HepG2 (cell line): ENCODE measurements around the gene ESPNL. TPM values are rescaled to one million over a fixed set of nuclear protein-coding genes. Genes with fewer than 3 reads are reported as not detected.

Experiments
- ATAC-seq: fragments of 200-7000 bp; cut with Tn5 transposase; 3 replicates; pipeline ENCODE4 v1.9.1; 2020; ENCODE audit warnings: mild to moderate bottlenecking, moderate library complexity
- BruUV-seq: library from RNA; stranded (reverse); fragments of 400-500 nt; replicated peaks from 2 replicates; lab custom pipeline; 2021; lab: Mats Ljungman, UMichigan
- CTCF ChIA-PET: fragments of 300-600 bp; formaldehyde crosslinking; extraction: SDS; loops from one replicate; lab custom pipeline; 2021; ENCODE audit warnings: low total read pairs, inconsistent platforms, low intra/inter-chr PET ratio; lab: Yijun Ruan, JAX
- POLR2A ChIA-PET: fragments of 350-600 bp; sonication (Branson Sonifier 250); formaldehyde crosslinking; loops from one replicate; lab custom pipeline; 2020; ENCODE audit warnings: antibody characterized with exemption, inconsistent platforms; lab: Yijun Ruan, JAX
- DNase-seq: peaks from one replicate; pipeline ENCODE4 v3.0.0-alpha.2; 2015; ENCODE audit warnings: low spot score
- FAIRE-seq: peaks from 3 replicates; lab custom pipeline; 2011; peaks lifted over from hg19 to GRCh38; lab: Jason Lieb, UNC
- H2AFZ ChIP-seq: one replicate; pipeline ENCODE4 v1.6.1; 2011; ENCODE audit warnings: low read length, inconsistent platforms
- H3K27ac ChIP-seq: fragments of 300-600 bp; 3 replicates; pipeline ENCODE4 v1.8.0; 2011; ENCODE audit warnings: mixed run types, mild to moderate bottlenecking, mixed read lengths, low read length, inconsistent platforms; ENCODE audit not compliant: insufficient read depth; ENCODE audit errors: extremely low read length
- H3K27me3 ChIP-seq, 2 experiments: fragments of 200-600 bp in 1 of 2; 2 replicates in 1 of 2; 3 replicates in 1 of 2; pipeline versions ENCODE4 v1.6.0 to v1.8.0; 2011; ENCODE audit warnings: low read length in 2 of 2, mild to moderate bottlenecking in 2 of 2, moderate library complexity in 2 of 2, inconsistent platforms in 1 of 2; ENCODE audit not compliant: insufficient read depth in 2 of 2, control insufficient read depth in 1 of 2
- H3K36me3 ChIP-seq, 2 experiments: fragments of 200-600 bp in 1 of 2; replicated peaks in 1 of 2; 2 replicates in 1 of 2; 3 replicates in 1 of 2; pipeline versions ENCODE4 v1.5.1 to v1.8.0; 2011; ENCODE audit warnings: low read length in 2 of 2, inconsistent platforms in 1 of 2; ENCODE audit not compliant: insufficient read depth in 2 of 2, control insufficient read depth in 1 of 2
- H3K4me1 ChIP-seq: 2 replicates; pipeline ENCODE4 v1.5.1; 2012; ENCODE audit warnings: low read length, inconsistent platforms; ENCODE audit not compliant: insufficient read depth
- H3K4me2 ChIP-seq: 2 replicates; pipeline ENCODE4 v1.6.0; 2011; ENCODE audit warnings: low read depth, low read length, inconsistent platforms
- H3K4me3 ChIP-seq, 3 experiments: fragments of 200-600 bp in 1 of 3; sonication (generic), shearing (Covaris generic) in 1 of 3; replicated peaks in 1 of 3; 2 replicates each; pipeline ENCODE4 v1.5.1; 2011 to 2016; ENCODE audit warnings: low read length in 3 of 3, inconsistent platforms in 2 of 3, low read depth in 2 of 3, mild to moderate bottlenecking in 2 of 3, control low read depth in 1 of 3, mixed read lengths in 1 of 3; ENCODE audit not compliant: insufficient read depth in 1 of 3
- H3K79me2 ChIP-seq: one replicate; pipeline ENCODE4 v1.6.1; 2011; ENCODE audit warnings: low read length, inconsistent platforms; ENCODE audit not compliant: insufficient read depth
- H3K9ac ChIP-seq: 2 replicates; pipeline ENCODE4 v1.6.0; 2011; ENCODE audit warnings: mild to moderate bottlenecking, low read depth, low read length, inconsistent platforms; ENCODE audit not compliant: insufficient read depth
- H3K9me3 ChIP-seq: 2 replicates; pipeline ENCODE4 v1.5.1; 2012; ENCODE audit warnings: mild to moderate bottlenecking, low read length
- H4K20me1 ChIP-seq: 2 replicates; pipeline ENCODE4 v1.6.0; 2011; ENCODE audit warnings: inconsistent platforms, mild to moderate bottlenecking, low read length, moderate library complexity; ENCODE audit not compliant: insufficient read depth
- FOXO1 ChIP-seq: sonication (generic); formaldehyde crosslinking; IDR thresholded peaks from 2 replicates; pipeline ENCODE4 v1.4.0; 2020; ENCODE audit warnings: missing genetic modification reagents
- ISX ChIP-seq: sonication (generic); formaldehyde crosslinking; conservative IDR thresholded peaks from 2 replicates; pipeline ENCODE4 v1.5.0; 2020; ENCODE audit warnings: missing genetic modification reagents
- TEAD2 ChIP-seq: sonication (generic); formaldehyde crosslinking; IDR thresholded peaks from 2 replicates; pipeline ENCODE4 v1.9.0; 2021; ENCODE audit warnings: missing genetic modification reagents
- ZNF460 ChIP-seq: sonication (generic); formaldehyde crosslinking; IDR thresholded peaks from 2 replicates; pipeline ENCODE4 v1.5.1; 2020; ENCODE audit warnings: missing genetic modification reagents, mild to moderate bottlenecking, borderline replicate concordance
- ZNF557 ChIP-seq: sonication (generic); formaldehyde crosslinking; IDR thresholded peaks from 2 replicates; pipeline ENCODE4 v1.4.0; 2020; ENCODE audit warnings: missing genetic modification reagents
- ZNF83 ChIP-seq: sonication (generic); formaldehyde crosslinking; IDR thresholded peaks from 2 replicates; pipeline ENCODE4 v1.4.0; 2020; ENCODE audit warnings: missing genetic modification reagents, mild to moderate bottlenecking, borderline replicate concordance
- WGBS: methylation state at CpG from one replicate; pipeline ENCODE4 v1.1.6; 2017; ENCODE audit warnings: low lambda C conversion rate; 5-methylcytosine and 5-hydroxymethylcytosine counted together
- in situ Hi-C: cut with HindIII; loops from 2 replicates; pipeline ENCODE4 v1.10.0; 2017; ENCODE audit warnings: low pct_unique_long_range_greater_than_20kb; ENCODE audit not compliant: extremely low pct_ligation_motif_present
- intact Hi-C: fragments of 100-400 bp; cut with micrococcal nuclease; formaldehyde crosslinking; loops from one replicate; pipeline ENCODE4 v1.10.0; 2022; ENCODE audit not compliant: unreplicated experiment
- polyA plus RNA-seq, 8 experiments: library from polyadenylated mRNA; depleted of rRNA in 3 of 8; stranded (reverse) in 7 of 8; unstranded in 1 of 8; fragments of >200 nt; fragmentation: Illumina TruSeq in 4 of 8; extraction: Trizol in 4 of 8; gene quantifications; 2 replicates each; pipeline versions ENCODE4 v1.2.1 to v1.2.3, GENCODE V29; 2011 to 2016; ENCODE audit warnings: low read depth in 4 of 8, missing spikeins in 1 of 8, mixed read lengths in 1 of 8; ENCODE audit not compliant: insufficient read depth in 1 of 8
- total RNA-seq, 5 experiments: library from RNA; depleted of rRNA; stranded (reverse); fragments of >200 nt; fragmentation: Illumina TruSeq; extraction: Trizol; gene quantifications; 2 replicates each; pipeline ENCODE4 v1.2.3, GENCODE V29; 2016; ENCODE audit warnings: low read depth in 1 of 5
- TF ChIP-seq, protein P1 (sequence below): sonication (generic); formaldehyde crosslinking; IDR thresholded peaks from 2 replicates; pipeline ENCODE4 v1.4.0; 2020; ENCODE audit warnings: missing genetic modification reagents, borderline replicate concordance
- TF ChIP-seq, protein P2 (sequence below): sonication (generic); formaldehyde crosslinking; IDR thresholded peaks from 2 replicates; pipeline ENCODE4 v1.5.0; 2020; ENCODE audit warnings: mild to moderate bottlenecking, missing genetic modification reagents
- TF ChIP-seq, protein P3 (sequence below): IDR thresholded peaks from 2 replicates; pipeline ENCODE4 v1.6.1; 2016; ENCODE audit warnings: missing compliant biosample characterization, missing genetic modification reagents, borderline replicate concordance

ESPNL gene
- total and polyA plus RNA-seq, 2 of the 13 experiments (the other 11 are each of a cell fraction or from before 2014, with no cell fraction given) = 0.45 to 0.80 TPM

DNA sequence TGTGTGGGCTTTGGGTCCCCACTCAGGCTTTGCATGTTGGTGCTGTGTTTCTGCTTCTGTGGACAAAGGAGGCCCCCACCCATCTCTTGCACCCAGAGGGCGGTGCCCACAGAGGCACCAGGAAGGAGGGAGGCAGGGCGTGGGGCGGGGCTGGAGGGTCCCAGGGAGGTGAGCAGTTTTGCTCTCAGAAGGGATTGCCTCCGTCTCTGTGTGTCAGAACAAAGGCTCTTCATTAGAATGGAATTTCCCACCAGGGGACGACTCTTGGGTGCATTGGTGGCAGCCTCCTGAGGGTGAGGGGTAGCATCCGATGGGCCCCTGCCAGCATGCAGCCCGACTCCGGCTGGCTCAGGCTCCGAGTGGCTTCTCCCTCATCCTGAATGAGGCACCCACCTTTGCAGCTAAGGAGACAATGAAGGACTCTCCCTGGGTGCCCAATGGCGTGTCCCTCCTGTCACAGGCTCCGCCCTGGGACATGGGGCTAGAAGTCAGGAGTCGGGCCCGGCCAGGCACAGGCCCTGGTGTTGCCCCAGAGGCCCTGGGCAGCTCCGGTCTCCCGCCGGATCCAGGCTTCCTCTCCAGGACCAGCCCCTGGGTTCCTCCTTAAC is 51.6 kb downstream of the ESPNL start:
- no TSS peak for BruUV-seq
- in situ Hi-C loops (no loop called here), intact Hi-C loops (no loop called here)
- Histone ChIP-seq H3K36me3 (no peaks in the 10 kb centered on the region), H4K20me1 (no peaks in the 10 kb centered on the region), H2AFZ (no peak overlapping the region), H3K4me3 (no peak overlapping the region), H3K27me3 (peaks cover 25 to 71% of the 10 kb centered on the region in 2 experiments), H3K79me2 (no peaks in the 10 kb centered on the region), H3K9ac (no peak overlapping the region), H3K27ac (no peak overlapping the region), H3K9me3 (no peaks in the 10 kb centered on the region), H3K4me1 (0 out of 2 replicates have a peak, but pooled peaks cover 21% of the 10 kb centered on the region), H3K4me2 (peak overlapping the region; percentile 48; the same call in 1 of the 2 replicates)
- no peak for TF ChIP-seq ISX (CRISPR knock-in tag)
- TF ChIP-seq ZNF460 (CRISPR knock-in tag) = no peak
- TF ChIP-seq, protein P1, sequence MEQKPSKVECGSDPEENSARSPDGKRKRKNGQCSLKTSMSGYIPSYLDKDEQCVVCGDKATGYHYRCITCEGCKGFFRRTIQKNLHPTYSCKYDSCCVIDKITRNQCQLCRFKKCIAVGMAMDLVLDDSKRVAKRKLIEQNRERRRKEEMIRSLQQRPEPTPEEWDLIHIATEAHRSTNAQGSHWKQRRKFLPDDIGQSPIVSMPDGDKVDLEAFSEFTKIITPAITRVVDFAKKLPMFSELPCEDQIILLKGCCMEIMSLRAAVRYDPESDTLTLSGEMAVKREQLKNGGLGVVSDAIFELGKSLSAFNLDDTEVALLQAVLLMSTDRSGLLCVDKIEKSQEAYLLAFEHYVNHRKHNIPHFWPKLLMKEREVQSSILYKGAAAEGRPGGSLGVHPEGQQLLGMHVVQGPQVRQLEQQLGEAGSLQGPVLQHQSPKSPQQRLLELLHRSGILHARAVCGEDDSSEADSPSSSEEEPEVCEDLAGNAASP (CRISPR knock-in tag) = no peak
- no peak for TF ChIP-seq FOXO1 (CRISPR knock-in tag)
- TF ChIP-seq, protein P2, sequence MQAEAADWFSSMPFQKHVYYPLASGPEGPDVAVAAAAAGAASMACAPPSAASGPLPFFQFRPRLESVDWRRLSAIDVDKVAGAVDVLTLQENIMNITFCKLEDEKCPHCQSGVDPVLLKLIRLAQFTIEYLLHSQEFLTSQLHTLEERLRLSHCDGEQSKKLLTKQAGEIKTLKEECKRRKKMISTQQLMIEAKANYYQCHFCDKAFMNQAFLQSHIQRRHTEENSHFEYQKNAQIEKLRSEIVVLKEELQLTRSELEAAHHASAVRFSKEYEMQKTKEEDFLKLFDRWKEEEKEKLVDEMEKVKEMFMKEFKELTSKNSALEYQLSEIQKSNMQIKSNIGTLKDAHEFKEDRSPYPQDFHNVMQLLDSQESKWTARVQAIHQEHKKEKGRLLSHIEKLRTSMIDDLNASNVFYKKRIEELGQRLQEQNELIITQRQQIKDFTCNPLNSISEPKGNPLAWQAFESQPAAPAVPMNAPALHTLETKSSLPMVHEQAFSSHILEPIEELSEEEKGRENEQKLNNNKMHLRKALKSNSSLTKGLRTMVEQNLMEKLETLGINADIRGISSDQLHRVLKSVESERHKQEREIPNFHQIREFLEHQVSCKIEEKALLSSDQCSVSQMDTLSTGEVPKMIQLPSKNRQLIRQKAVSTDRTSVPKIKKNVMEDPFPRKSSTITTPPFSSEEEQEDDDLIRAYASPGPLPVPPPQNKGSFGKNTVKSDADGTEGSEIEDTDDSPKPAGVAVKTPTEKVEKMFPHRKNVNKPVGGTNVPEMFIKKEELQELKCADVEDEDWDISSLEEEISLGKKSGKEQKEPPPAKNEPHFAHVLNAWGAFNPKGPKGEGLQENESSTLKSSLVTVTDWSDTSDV (CRISPR knock-in tag) = no peak
- no peak for TF ChIP-seq ZNF557 (CRISPR knock-in tag)
- TF ChIP-seq TEAD2 = no peak
- TF ChIP-seq ZNF83 (CRISPR knock-in tag) = no peak
- TF ChIP-seq, protein P3, sequence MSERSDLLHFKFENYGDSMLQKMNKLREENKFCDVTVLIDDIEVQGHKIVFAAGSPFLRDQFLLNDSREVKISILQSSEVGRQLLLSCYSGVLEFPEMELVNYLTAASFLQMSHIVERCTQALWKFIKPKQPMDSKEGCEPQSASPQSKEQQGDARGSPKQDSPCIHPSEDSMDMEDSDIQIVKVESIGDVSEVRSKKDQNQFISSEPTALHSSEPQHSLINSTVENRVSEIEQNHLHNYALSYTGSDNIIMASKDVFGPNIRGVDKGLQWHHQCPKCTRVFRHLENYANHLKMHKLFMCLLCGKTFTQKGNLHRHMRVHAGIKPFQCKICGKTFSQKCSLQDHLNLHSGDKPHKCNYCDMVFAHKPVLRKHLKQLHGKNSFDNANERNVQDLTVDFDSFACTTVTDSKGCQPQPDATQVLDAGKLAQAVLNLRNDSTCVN = no peak
- FAIRE-seq (no peak), ATAC-seq (no peak), DNase-seq (no peak)
- WGBS = 55% methylated on average over 13 of the region's 16 CpGs
- ChIA-PET CTCF (no interaction called here), POLR2A (interaction anchor here (1.0 kb wide), 1 partner anchor 10 kb away, joined by 3 read pairs; no protein-coding TSS in a partner anchor)
